GM21526 (cell line): ENCODE measurements around the gene YDJC.
"Not testable (repeated sequence)": the region's sequence is repeated elsewhere in the genome, so short reads cannot be mapped to it uniquely, and the experiment has no call there.

Experiments
- ATAC-seq: cut with Tn5 transposase; IDR thresholded peaks from one replicate; pipeline ENCODE4 v1.9.1; 2021; ENCODE audit warnings: moderate library complexity; ENCODE audit not compliant: unreplicated experiment, low FRiP score

YDJC gene

GRCh38 chr22:21633481-21633880, 3.7 kb upstream of the YDJC start:
- ATAC-seq = no peak

- no peak for ATAC-seq
These were observed 3.1 kb upstream of the YDJC start for GRCh38 chr22:21632931-21633330.

- no peak for ATAC-seq
These were observed 2.5 kb upstream of the YDJC start, which contains the start of gene CCDC116 for GRCh38 chr22:21632237-21632895. Gene CCDC116, plus strand, starts transcription at chr22:21632760. Its CDS starts 422 bp downstream, at chr22:21633182.

- no peak for ATAC-seq
These were observed 1.2 kb upstream of the YDJC start for GRCh38 chr22:21631025-21631424.

GRCh38 chr22:21628386-21629254, 1.2 kb downstream of the YDJC start:
- peak; percentile 28 for ATAC-seq

- ATAC-seq = no peak
These were observed 2.9 kb downstream of the YDJC start for GRCh38 chr22:21626735-21627469.

GRCh38 chr22:21626073-21626734, 3.6 kb downstream of the YDJC start:
- no peak for ATAC-seq

GRCh38 chr22:21624880-21625791, 4.7 kb downstream of the YDJC start:
- no peak for ATAC-seq

GRCh38 chr22:21624120-21624879, 5.5 kb downstream of the YDJC start:
- no peak for ATAC-seq

GRCh38 chr22:21623648-21623970, 6.2 kb downstream of the YDJC start:
- no peak for ATAC-seq

- ATAC-seq = no peak
These were observed 6.7 kb downstream of the YDJC start for GRCh38 chr22:21622919-21623647.

GRCh38 chr22:21622011-21622918, 7.6 kb downstream of the YDJC start:
- ATAC-seq = no peak

GRCh38 chr22:21621025-21621424, 8.8 kb downstream of the YDJC start:
- no peak for ATAC-seq

GRCh38 chr22:21617337-21617736, 12.5 kb downstream of the YDJC start:
- ATAC-seq = not testable (repeated sequence)

- ATAC-seq = no peak
These were observed 14.1 kb downstream of the YDJC start for GRCh38 chr22:21615731-21616130.

GRCh38 chr22:21613553-21614233, 16.1 kb downstream of the YDJC start:
- ATAC-seq = no peak

GRCh38 chr22:21612858-21613257, 17.0 kb downstream of the YDJC start:
- no peak for ATAC-seq
